ENCODE results near the gene SAYSD1.

Gene SAYSD1

GRCh38 chr6:39077882-39078594 is 36.9 kb downstream of the SAYSD1 start:
- DNase-seq, result no peak

GRCh38 chr6:39076623-39077535 is 38.1 kb downstream of the SAYSD1 start:
- DNase-seq, result no peak

GRCh38 chr6:39075807-39076622 is 39.0 kb downstream of the SAYSD1 start:
- no peak for DNase-seq

- DNase-seq, result no peak
These were observed 39.8 kb downstream of the SAYSD1 start for GRCh38 chr6:39075010-39075686.

GRCh38 chr6:39074486-39074885 is 40.5 kb downstream of the SAYSD1 start:
- DNase-seq, result no peak

- DNase-seq, result no peak
These were observed 41.3 kb downstream of the SAYSD1 start for GRCh38 chr6:39073471-39074355.

GRCh38 chr6:39072830-39073229 is 42.2 kb downstream of the SAYSD1 start:
- DNase-seq, result no peak

GRCh38 chr6:39068391-39068790 is 46.6 kb downstream of the SAYSD1 start:
- DNase-seq, result no peak

- no peak for DNase-seq
These were observed 49.4 kb downstream of the SAYSD1 start for GRCh38 chr6:39065561-39065960.

GRCh38 chr6:39063526-39063925 is 51.5 kb downstream of the SAYSD1 start:
- DNase-seq, result no peak

- DNase-seq, result no peak
These were observed 52.8 kb downstream of the SAYSD1 start for GRCh38 chr6:39062014-39062740.

- DNase-seq, result no peak
These were observed 53.4 kb downstream of the SAYSD1 start for GRCh38 chr6:39061588-39061987.

- no peak for DNase-seq
These were observed 53.8 kb downstream of the SAYSD1 start for GRCh38 chr6:39061182-39061581.

- no peak for DNase-seq
These were observed 54.4 kb downstream of the SAYSD1 start for GRCh38 chr6:39060467-39061160.

- no peak for DNase-seq
These were observed 55.3 kb downstream of the SAYSD1 start for GRCh38 chr6:39059496-39060310.

GRCh38 chr6:39058471-39059147 is 56.4 kb downstream of the SAYSD1 start:
- DNase-seq, result no peak

- DNase-seq, result no peak
These were observed 57.5 kb downstream of the SAYSD1 start for GRCh38 chr6:39057251-39058155.

GRCh38 chr6:39056681-39057080 is 58.3 kb downstream of the SAYSD1 start:
- no peak for DNase-seq
